H1 (cell line): ENCODE results near the gene DDX51. TPM values are rescaled to one million over a fixed set of nuclear protein-coding genes. Genes with fewer than 3 reads are reported as not detected.

Source experiments
- CBX5 ChIP-seq: fragments of 300-800, 300-1000 bp; sonication (generic); IDR thresholded peaks from 2 replicates; pipeline ENCODE4 v1.7.1; 2016; ENCODE audit warnings: antibody characterized with exemption, low read length, low read depth
- CHD2 ChIP-seq: IDR thresholded peaks from 2 replicates; pipeline ENCODE4 v1.6.1; 2012; ENCODE audit warnings: low read length, improper control_type of control experiment
- GABPA ChIP-seq: IDR thresholded peaks from 2 replicates; pipeline ENCODE4 v1.6.1; 2011; ENCODE audit warnings: mild to moderate bottlenecking, low read length, moderate library complexity, borderline replicate concordance; ENCODE audit not compliant: insufficient read depth
- HDAC2 ChIP-seq, 2 experiments: fragments of 300-600 bp in 1 of 2; sonication (generic) in 1 of 2; IDR thresholded peaks; 2 replicates each; pipeline ENCODE4 v1.6.1; 2011 to 2012; ENCODE audit warnings: low read depth in 2 of 2, low read length in 2 of 2, mild to moderate bottlenecking in 2 of 2, moderate library complexity in 2 of 2, borderline replicate concordance in 1 of 2, inconsistent platforms in 1 of 2
- TAF1 ChIP-seq: IDR thresholded peaks from 2 replicates; pipeline ENCODE4 v1.6.1; 2011; ENCODE audit warnings: mild to moderate bottlenecking, low read depth, low read length
- polyA plus RNA-seq, 7 experiments: library from polyadenylated mRNA; depleted of rRNA in 3 of 7; stranded (reverse) in 5 of 7; unstranded in 2 of 7; fragments of >200 nt in 5 of 7; fragments of 200-250 nt in 2 of 7; gene quantifications; 1 replicate in 5 of 7; 2 replicates in 1 of 7; 4 replicates in 1 of 7; pipeline versions ENCODE4 v1.2.1 to v1.2.3, GENCODE V29; 2011 to 2013; ENCODE audit warnings: missing spikeins in 2 of 7, mixed read lengths in 2 of 7
- total RNA-seq: library from RNA; stranded (reverse); fragmentation: NEBNext Ultra II Directional; extraction: Animal tissue kit (Norgen Biotek cat#: 25700); gene quantifications from 2 replicates; pipeline ENCODE4 v1.2.1, GENCODE V29; 2021

The DDX51 gene
- total and polyA plus RNA-seq, 2 of the 8 experiments (the other 6 are each of a cell fraction or from before 2014, with no cell fraction given), result 11.2 to 24.4 TPM

GRCh38 chr12:132159555-132160003 is 15.5 kb upstream of the DDX51 start (continued):
- TF ChIP-seq HDAC2 (IDR thresholded peaks at IDR 0.05; ENCODE audit: borderline replicate concordance in 1 of 2, low read depth in 2 of 2, low read length in 2 of 2) (no peak), CBX5 (no peak), CHD2 (no peak), TAF1 (no peak), GABPA (no peak)
